Stimulated activated naive CD8-positive, alpha-beta T cell treated with anti-CD3 and anti-CD28 coated beads, Interleukin-15, amount 100 ng/mL, for 72 hours (primary cell): ENCODE results near the gene UBR4.

Experiments
- ATAC-seq: fragments of 150-1000 bp; cut with Tn5 transposase; 2 replicates; pipeline ENCODE4 v1.10.0; 2021; ENCODE audit warnings: mild to moderate bottlenecking, moderate library complexity
- DNase-seq, 2 donors: peaks; one replicate each; pipeline ENCODE4 v3.0.0; 2021 to 2022
- H3K27ac Mint-ChIP-seq, 2 donors: one replicate each; pipeline ENCODE4 v1.8.0; 2022; ENCODE audit warnings: mild to moderate bottlenecking in 2 of 2, mixed read lengths in 2 of 2, moderate library complexity in 2 of 2
- H3K27me3 Mint-ChIP-seq: one replicate; pipeline ENCODE4 v1.8.0; 2022; ENCODE audit warnings: mixed read lengths
- H3K4me1 Mint-ChIP-seq: one replicate; pipeline ENCODE4 v1.8.0; 2022; ENCODE audit warnings: mild to moderate bottlenecking, mixed read lengths
- H3K4me3 Mint-ChIP-seq, 2 donors: one replicate each; pipeline ENCODE4 v1.8.0; 2022; ENCODE audit warnings: mild to moderate bottlenecking in 2 of 2, mixed read lengths in 2 of 2, moderate library complexity in 1 of 2
- H3K9me3 Mint-ChIP-seq, 2 donors: one replicate each; pipeline ENCODE4 v1.8.0; 2022; ENCODE audit warnings: mixed read lengths in 2 of 2

The UBR4 gene

DNA sequence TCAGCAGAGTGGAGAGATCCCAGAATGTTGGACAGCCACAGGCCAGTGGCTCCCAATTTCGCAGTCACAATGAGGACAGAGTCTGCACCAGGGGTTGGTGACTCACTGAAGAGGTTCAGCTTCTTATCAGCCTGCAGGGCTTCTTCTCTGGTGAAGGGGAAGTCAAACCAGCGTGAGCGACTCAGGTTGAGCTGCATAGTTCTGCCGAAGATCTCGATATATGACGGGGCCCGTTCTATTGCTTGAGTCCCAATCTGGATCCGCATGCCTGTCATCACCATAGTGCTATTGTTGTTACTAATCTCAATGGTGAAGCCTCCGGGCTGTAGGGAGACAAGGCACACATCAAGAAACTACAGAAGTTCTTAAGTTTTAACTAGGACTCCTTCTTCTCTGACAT, 58.5 kb downstream of the UBR4 start:
- H3K4me3 Mint-ChIP-seq, result no peak overlapping the region
- H3K27ac Mint-ChIP-seq, result no peak overlapping the region
- no peaks in the 10 kb centered on the region for H3K4me1 Mint-ChIP-seq

DNA sequence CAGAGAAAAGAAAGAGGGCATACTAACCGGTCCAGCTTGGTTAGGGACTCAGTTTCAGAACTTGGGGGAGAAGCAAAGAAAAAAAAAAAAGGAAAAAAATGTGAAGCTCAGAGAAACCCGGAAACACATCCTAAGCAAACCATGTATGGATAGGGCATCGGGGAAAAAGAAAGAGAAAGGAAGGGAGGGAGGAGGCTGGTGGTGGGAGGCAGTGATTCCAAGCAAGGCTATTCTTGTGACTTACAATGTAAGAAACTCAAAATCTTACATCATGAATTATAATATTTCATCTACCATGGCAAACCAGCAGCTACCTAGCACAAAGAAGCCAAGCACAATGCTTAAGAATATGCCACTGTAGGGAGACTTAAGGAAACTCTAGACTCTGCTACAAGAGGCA, 60.3 kb downstream of the UBR4 start:
- no peak for DNase-seq
- Mint-ChIP-seq H3K27me3 (no peaks in the 10 kb centered on the region), H3K4me3 (no peak overlapping the region), H3K4me1 (no peaks in the 10 kb centered on the region), H3K27ac (peak overlapping the region; percentile 44 to 77), H3K9me3 (no peaks in the 10 kb centered on the region)
- no peak for ATAC-seq

More for the DNA sequence above, 58.5 kb downstream of the UBR4 start:
- ATAC-seq (no peak), DNase-seq (no peak)
- H3K9me3 Mint-ChIP-seq, result no peaks in the 10 kb centered on the region
- H3K27me3 Mint-ChIP-seq, result no peaks in the 10 kb centered on the region

DNA sequence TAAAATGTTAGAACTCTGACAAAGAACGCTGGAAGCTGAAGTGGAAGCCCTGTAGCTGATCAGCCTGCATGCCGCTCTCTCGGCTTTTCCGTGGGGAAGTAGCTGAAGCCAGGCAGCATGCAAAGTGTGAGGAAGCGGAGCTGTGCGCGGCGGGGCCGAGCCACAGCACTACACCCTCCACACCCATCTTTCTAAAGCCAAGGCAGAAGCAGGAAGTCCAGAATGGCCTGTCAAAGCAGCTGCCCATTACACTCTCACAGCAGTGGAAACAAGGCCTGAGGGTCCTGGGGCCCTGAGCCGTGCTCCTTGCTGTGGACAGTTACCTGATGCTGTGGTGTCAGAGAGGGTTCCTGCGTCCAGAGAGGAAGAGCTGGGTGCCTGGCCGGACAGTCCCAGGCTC, 69.6 kb downstream of the UBR4 start:
- Mint-ChIP-seq H3K27ac (no peak overlapping the region), H3K4me1 (no peaks in the 10 kb centered on the region), H3K4me3 (no peak overlapping the region), H3K9me3 (no peaks in the 10 kb centered on the region), H3K27me3 (no peaks in the 10 kb centered on the region)
- ATAC-seq, result no peak
- no peak for DNase-seq

DNA sequence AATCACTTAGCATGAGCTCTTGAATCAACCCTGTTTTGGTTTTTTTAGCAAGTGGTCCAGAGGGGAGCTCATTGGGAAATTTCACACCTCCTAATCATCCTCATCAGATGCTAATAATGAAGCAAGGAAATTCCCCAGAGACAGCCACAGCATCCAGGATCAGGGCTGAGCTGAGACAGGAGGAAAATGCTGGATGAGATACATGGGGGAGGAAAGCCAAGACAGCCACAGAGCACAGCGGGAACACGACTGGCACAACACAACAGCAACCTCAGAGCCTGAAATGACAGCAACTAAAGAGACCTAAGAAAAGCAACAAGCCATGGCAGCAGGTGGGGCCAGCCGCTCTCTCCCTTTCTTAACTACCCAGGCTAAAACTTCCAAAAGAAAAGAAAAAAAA, 70.4 kb downstream of the UBR4 start:
- Mint-ChIP-seq H3K4me1 (no peaks in the 10 kb centered on the region), H3K27me3 (no peaks in the 10 kb centered on the region), H3K4me3 (no peak overlapping the region), H3K9me3 (peaks cover 0 to 2% of the 10 kb centered on the region in 2 donors), H3K27ac (peak overlapping the region in 1 of 2 donors; percentile 56)
- DNase-seq (no peak), ATAC-seq (no peak)

DNA sequence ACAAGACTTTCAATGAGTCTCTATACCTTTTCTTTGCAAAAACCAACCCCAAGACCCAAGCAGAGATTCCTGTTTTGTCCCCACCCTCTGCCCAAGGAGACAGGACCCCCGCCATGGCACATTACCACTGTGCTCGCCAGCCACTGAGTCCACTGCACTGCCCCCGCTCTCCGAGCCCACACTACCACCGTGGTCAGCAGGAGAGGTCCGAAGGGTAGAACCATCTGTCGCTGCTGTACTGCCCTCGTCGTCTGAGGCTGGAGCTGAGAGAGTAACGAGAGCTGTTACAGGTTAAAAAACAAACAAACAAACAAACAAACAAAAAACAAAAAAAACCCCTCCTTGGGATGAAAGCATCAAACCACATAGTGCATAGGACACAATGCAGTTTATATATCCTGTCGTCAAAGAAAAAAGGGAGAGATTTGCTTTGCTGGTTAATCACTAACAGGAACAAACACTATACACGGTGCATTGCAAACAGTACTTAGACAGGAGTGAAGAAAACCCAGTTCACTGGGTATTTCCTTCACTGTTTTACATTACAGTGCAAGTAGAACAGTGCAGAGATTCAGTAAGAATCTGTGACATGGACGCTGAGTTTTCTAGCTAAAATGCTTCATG, 71.0 kb downstream of the UBR4 start:
- H3K27ac Mint-ChIP-seq, result no peak overlapping the region
- no peaks in the 10 kb centered on the region for H3K27me3 Mint-ChIP-seq
- H3K4me1 Mint-ChIP-seq, result no peaks in the 10 kb centered on the region
- DNase-seq (no peak), ATAC-seq (no peak)
- H3K4me3 Mint-ChIP-seq, result no peak overlapping the region
- H3K9me3 Mint-ChIP-seq, result peaks cover 0 to 8% of the 10 kb centered on the region in 2 donors

DNA sequence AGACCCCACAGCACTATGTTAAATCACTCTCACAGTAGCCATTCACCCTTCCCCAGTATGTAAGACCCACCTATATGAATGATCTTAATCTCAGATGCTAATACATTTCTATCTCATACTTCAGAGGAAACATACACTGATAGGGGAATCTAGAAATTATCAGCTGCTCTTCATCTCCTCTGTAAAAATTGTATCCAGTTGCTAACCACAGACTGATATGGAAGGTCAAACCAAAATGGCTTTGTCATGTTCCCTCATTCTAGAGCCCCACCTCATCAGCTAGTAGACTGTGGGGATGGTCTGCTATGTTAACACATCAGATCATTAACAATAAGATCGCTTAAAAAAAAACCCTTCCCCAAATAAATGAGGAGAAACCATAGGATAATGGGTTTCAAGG, 71.7 kb downstream of the UBR4 start:
- H3K27ac Mint-ChIP-seq, result no peak overlapping the region
- no peak overlapping the region for H3K4me3 Mint-ChIP-seq
- no peak for DNase-seq
- ATAC-seq, result no peak
- H3K9me3 Mint-ChIP-seq, result peaks cover 0 to 8% of the 10 kb centered on the region in 2 donors
- H3K27me3 Mint-ChIP-seq, result no peaks in the 10 kb centered on the region
- H3K4me1 Mint-ChIP-seq, result no peaks in the 10 kb centered on the region

DNA sequence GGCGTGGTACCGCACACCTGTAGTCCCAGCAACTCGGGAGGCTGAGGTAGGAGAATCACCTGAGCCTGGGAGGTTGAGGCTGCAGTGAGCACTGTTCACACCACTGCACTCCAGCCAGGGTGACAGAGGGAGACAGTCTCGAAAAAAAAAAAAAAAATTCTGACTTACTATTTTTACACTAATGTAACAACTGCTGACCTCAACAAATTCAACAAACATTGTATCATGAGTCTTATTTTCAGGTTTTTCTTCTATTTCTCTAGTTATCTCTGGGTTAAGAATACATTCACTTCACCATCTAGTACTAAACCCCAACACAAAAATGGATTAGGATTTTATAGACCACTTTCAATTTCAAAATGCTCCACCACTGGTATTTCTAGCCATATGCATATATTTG, 72.9 kb downstream of the UBR4 start:
- ATAC-seq (no peak), DNase-seq (no peak)
- H3K27ac Mint-ChIP-seq, result no peak overlapping the region
- H3K4me1 Mint-ChIP-seq, result no peaks in the 10 kb centered on the region
- H3K27me3 Mint-ChIP-seq, result no peaks in the 10 kb centered on the region
- peaks cover 0 to 8% of the 10 kb centered on the region in 2 donors for H3K9me3 Mint-ChIP-seq
- H3K4me3 Mint-ChIP-seq, result no peak overlapping the region

DNA sequence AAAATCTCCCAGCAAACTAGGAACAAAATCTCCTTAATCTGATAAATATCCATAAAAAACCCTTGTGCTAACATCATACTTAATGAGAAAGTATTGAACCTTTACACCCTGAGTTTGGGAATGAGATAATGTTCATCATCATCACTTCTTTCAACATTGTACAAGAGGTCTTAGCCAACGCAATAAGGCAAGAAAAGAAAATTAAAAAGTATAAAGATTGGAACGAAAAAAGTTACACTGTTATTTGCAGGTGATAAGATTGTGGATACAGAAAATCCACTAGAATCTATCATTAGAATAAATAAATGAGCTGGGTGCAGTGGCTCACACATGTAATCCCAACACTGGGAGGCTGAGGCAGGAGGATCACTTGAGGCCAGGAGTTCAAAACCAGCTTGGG, 76.7 kb downstream of the UBR4 start:
- DNase-seq (no peak), ATAC-seq (no peak)
- H3K27me3 Mint-ChIP-seq, result no peaks in the 10 kb centered on the region
- H3K4me1 Mint-ChIP-seq, result no peaks in the 10 kb centered on the region
- H3K9me3 Mint-ChIP-seq, result peaks cover 0 to 8% of the 10 kb centered on the region in 2 donors
- H3K27ac Mint-ChIP-seq, result no peak overlapping the region
- H3K4me3 Mint-ChIP-seq, result no peak overlapping the region

DNA sequence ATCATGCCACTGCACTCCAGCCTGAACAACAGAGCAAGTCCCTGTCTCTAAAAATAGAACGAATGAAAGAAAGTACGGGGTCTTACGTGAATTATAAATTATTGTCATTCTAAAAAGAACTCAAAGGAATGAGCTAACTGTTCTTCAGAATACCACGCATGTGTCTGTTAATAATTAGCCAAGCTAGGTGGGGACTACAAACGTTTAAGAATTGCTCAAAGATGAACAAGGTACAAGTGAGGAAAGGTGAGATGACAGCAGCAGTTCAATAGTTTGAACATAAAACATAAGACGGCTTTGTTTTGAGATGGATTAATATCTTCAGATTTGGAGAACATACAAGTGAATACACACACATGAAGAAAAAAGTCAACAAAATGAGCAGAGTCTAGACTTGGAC, 79.6 kb downstream of the UBR4 start:
- H3K9me3 Mint-ChIP-seq, result peaks cover 0 to 8% of the 10 kb centered on the region in 2 donors
- no peak overlapping the region for H3K4me3 Mint-ChIP-seq
- H3K4me1 Mint-ChIP-seq, result peaks cover 9% of the 10 kb centered on the region
- no peak overlapping the region for H3K27ac Mint-ChIP-seq
- ATAC-seq (no peak), DNase-seq (no peak)
- no peaks in the 10 kb centered on the region for H3K27me3 Mint-ChIP-seq

DNA sequence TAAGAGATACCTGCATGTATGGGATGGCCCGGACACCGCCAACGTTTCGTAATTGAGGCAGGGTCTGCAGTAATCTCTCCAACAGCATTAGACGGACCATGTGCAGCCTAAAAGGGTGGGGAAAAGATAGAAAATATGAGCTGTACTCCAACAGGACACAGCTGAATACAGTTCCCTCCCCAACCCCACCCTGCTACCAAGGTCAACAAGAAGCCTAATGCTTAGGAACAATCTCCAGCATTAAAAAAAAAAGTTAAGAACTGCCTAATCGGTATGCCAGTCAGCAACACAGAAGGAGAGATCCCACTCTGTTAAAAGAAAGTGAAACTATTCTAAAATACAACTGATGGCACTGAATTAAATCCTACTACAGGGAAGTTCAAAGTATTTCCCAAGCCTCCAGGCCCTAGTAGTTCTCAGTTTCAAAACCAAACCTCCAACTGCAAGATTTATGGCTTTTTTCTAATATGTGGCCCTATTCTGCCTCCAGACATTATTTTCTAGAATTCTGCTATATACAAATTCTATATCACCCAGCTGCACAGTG, 81.0 kb downstream of the UBR4 start:
- Mint-ChIP-seq H3K4me1 (peaks cover 24% of the 10 kb centered on the region), H3K27me3 (no peaks in the 10 kb centered on the region), H3K9me3 (no peaks in the 10 kb centered on the region), H3K27ac (no peak overlapping the region), H3K4me3 (no peak overlapping the region)
- DNase-seq (no peak), ATAC-seq (no peak)

DNA sequence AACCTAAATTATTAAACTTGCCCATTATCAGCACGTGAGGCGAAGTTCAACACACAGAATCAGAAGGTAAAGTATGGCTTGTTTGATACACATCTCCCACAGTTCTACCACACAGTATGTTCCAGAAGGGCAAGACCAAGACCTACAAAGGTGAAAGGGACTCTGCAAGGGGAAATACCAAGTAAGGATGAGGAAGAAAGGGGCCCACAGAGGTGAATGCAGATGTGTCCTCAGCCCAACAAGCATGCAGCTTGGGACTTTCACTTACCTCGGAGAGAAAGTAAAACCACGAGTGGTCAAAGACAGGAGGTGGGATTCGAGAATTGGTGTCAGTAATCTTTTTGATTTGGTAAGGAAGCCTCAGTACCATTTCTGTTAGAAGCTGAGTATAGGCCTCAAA, 85.8 kb downstream of the UBR4 start:
- peak in 1 of 2 donors; percentile 64 for DNase-seq
- peaks cover 27% of the 10 kb centered on the region for H3K4me1 Mint-ChIP-seq

DNA sequence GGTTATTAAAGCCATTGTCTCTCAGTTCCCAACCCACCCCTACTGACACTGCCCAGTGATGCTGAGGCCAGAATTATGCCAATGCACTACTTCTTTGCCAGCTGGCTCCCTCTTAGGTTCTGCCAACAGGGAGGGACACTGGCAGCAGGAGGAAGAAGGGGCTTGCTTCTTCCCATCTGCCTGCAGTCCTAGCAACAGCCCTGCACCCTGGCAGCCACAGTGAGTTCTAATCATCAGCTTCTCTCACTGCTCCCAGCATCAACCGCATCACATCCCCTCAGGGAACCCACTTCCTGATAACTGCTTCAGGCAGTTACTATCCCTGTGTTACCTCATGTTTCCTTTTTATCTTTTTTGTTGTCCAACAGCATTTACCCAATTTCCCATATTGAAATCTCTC, 86.2 kb downstream of the UBR4 start:
- Mint-ChIP-seq H3K4me1 (peaks cover 27% of the 10 kb centered on the region), H3K27ac (peak overlapping the region in 1 of 2 donors; percentile 83), H3K4me3 (peak overlapping the region in 1 of 2 donors; percentile 67), H3K27me3 (no peaks in the 10 kb centered on the region), H3K9me3 (no peaks in the 10 kb centered on the region)
- ATAC-seq, result peak; percentile 80
- peak in 1 of 2 donors; percentile 40 for DNase-seq

More for the DNA sequence above, 85.8 kb downstream of the UBR4 start:
- peak overlapping the region; percentile 81 to 83 for H3K27ac Mint-ChIP-seq
- no peaks in the 10 kb centered on the region for H3K9me3 Mint-ChIP-seq
- H3K4me3 Mint-ChIP-seq, result peak overlapping the region; percentile 34 to 67
- peak; percentile 97 for ATAC-seq
- H3K27me3 Mint-ChIP-seq, result no peaks in the 10 kb centered on the region

DNA sequence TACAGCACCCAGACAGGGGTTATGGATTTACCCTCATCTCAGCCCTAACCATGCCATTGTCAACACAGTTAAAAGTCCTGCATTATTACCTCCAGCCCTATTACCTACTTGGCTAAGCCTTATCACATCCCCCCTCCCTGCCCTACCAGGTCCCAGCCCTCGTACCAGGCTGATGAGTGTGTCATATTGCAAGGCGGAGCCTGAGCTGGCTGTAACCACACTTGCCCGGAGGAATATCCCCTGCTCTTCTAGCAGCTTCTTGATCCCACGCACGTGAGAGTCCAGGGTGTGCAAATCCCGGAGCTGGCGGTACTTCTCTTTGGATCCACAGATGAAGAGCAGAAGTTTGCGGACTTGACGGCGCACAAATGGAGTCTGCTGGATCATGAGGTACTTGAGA, 87.4 kb downstream of the UBR4 start:
- Mint-ChIP-seq H3K4me3 (no peak overlapping the region), H3K27ac (no peak overlapping the region), H3K9me3 (no peaks in the 10 kb centered on the region), H3K4me1 (peaks cover 27% of the 10 kb centered on the region), H3K27me3 (no peaks in the 10 kb centered on the region)
- no peak for DNase-seq
- no peak for ATAC-seq

DNA sequence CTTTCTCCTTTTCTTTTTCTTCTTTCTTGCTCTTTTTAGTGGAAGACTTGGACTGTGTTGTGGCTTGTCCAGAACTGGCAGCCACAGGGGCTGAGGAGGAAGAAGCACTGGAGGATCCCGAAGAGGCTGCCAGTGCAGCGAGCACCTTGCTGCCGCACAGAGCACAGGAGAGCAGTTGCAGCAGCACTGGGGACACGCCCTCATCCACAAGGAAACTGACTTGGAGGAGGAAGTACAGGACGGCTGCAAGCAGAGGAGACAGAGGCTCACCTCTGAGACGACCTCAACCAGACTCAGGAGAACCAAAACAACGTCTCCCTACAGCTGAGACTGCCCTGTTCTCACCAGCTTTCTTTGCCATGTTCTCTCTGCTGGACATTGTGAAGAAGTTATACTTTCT, 88.9 kb downstream of the UBR4 start:
- ATAC-seq, result no peak
- Mint-ChIP-seq H3K27ac (peak overlapping the region in 1 of 2 donors; percentile 49), H3K9me3 (no peaks in the 10 kb centered on the region), H3K27me3 (no peaks in the 10 kb centered on the region), H3K4me1 (peaks cover 23% of the 10 kb centered on the region), H3K4me3 (no peak overlapping the region)
- no peak for DNase-seq

DNA sequence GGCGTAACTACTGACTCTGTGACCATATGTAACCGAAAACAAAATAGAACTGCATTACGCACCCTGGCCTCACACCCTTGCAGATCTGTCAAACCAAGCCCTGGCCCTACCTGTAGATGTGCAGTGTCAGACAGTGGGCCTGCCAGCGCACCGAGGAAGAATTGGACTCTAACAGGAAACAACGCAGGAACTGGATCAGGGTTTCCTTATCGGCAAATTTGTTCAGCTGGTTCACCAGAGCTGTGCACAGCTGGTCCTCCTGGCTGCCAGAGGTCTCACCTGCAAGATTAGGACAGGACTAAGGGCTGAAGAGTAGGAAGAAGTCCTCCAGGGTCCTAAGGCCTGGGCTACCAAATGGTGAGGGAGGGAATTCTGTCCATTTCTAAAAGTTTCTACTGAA, 90.0 kb downstream of the UBR4 start:
- no peak for DNase-seq
- H3K27me3 Mint-ChIP-seq, result no peaks in the 10 kb centered on the region
- no peaks in the 10 kb centered on the region for H3K9me3 Mint-ChIP-seq
- ATAC-seq, result no peak
- H3K27ac Mint-ChIP-seq, result peak overlapping the region in 1 of 2 donors; percentile 65
- no peak overlapping the region for H3K4me3 Mint-ChIP-seq
- H3K4me1 Mint-ChIP-seq, result peaks cover 14% of the 10 kb centered on the region

DNA sequence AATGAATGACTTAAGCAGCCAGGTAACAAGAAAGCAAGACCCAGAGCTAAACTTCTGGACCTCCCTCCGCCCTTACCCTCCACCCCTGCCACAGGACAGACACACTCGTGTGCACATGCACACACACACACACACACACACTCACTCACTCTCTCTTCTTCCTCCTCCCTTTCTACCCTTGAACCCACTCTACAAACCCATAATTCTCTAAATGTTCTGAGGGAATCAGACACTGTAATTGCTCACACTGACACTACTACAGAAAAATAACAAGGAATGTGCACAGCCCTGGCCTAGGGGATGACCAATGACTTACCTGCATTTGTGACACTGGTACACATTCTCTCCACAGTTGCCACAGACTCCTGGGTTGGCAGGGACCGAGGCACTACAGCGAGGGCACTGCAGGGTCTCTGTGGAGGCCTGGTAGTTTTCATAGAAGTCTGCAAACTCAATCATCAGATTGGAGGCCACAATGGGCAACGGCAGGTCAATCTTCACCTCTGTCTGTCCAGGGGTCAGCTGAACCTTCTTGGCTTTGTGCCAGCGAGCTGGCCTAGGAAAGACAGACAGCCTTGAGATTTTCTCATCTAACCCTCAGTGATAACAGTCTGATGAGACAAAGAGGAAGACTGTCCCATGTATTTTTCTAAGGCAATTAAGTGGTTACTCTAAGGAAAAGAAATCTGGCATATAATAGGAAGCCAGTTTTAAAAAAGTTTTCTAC, 94.8 kb downstream of the UBR4 start:
- Mint-ChIP-seq H3K27ac (no peak overlapping the region), H3K27me3 (no peaks in the 10 kb centered on the region), H3K4me1 (no peaks in the 10 kb centered on the region), H3K9me3 (no peaks in the 10 kb centered on the region), H3K4me3 (no peak overlapping the region)
- DNase-seq (no peak), ATAC-seq (no peak)
